HepG2 (cell line): ENCODE data around the gene GON7. TPM values are rescaled to one million over a fixed set of nuclear protein-coding genes. Genes with fewer than 3 reads are reported as not detected.

Experiments used
- BRCA1 ChIP-seq: sonication (generic); formaldehyde crosslinking; IDR thresholded peaks from 2 replicates; pipeline ENCODE4 v1.4.0; 2020; ENCODE audit warnings: missing genetic modification reagents
- FOSL1 ChIP-seq: sonication (generic); formaldehyde crosslinking; IDR thresholded peaks from 2 replicates; pipeline ENCODE4 v1.9.0; 2021; ENCODE audit warnings: missing genetic modification reagents, borderline replicate concordance
- HMGXB4 ChIP-seq, 2 experiments: sonication (generic) in 1 of 2; formaldehyde crosslinking in 1 of 2; IDR thresholded peaks; 2 replicates each; pipeline versions ENCODE4 v1.4.0 to v1.6.1; 2018 to 2020; ENCODE audit warnings: missing genetic modification reagents in 2 of 2, borderline replicate concordance in 1 of 2, low read depth in 1 of 2, mild to moderate bottlenecking in 1 of 2, missing biosample characterization in 1 of 2
- SPEN ChIP-seq: sonication (generic); formaldehyde crosslinking; IDR thresholded peaks from 2 replicates; pipeline ENCODE4 v1.5.1; 2020; ENCODE audit warnings: low read depth, mild to moderate bottlenecking, missing genetic modification reagents
- TAF1 ChIP-seq: sonication (generic); formaldehyde crosslinking; IDR thresholded peaks from 2 replicates; pipeline ENCODE4 v1.4.0; 2020; ENCODE audit warnings: missing genetic modification reagents
- TP53 ChIP-seq: sonication (generic); formaldehyde crosslinking; conservative IDR thresholded peaks from 2 replicates; pipeline ENCODE4 v1.4.0; 2020; ENCODE audit warnings: missing genetic modification reagents
- U2AF1 ChIP-seq: fragments of 200-400 bp; formaldehyde crosslinking; optimal IDR thresholded peaks from 2 replicates; pipeline ENCODE3; 2017; ENCODE audit warnings: mild to moderate bottlenecking, low read depth, low read length
- YY1 ChIP-seq: IDR thresholded peaks from 2 replicates; pipeline ENCODE4 v1.6.1; 2011; ENCODE audit warnings: low read length, low read depth, moderate library complexity, mild to moderate bottlenecking; ENCODE audit not compliant: insufficient read depth, insufficient replicate concordance
- ZNF143 ChIP-seq: sonication (generic); formaldehyde crosslinking; IDR thresholded peaks from 2 replicates; pipeline ENCODE4 v1.4.0; 2020; ENCODE audit warnings: missing genetic modification reagents
- ZNF281 ChIP-seq: sonication (generic); formaldehyde crosslinking; IDR thresholded peaks from 2 replicates; pipeline ENCODE4 v1.4.0; 2020; ENCODE audit warnings: missing genetic modification reagents, borderline replicate concordance
- polyA plus RNA-seq, 8 experiments: library from polyadenylated mRNA; depleted of rRNA in 3 of 8; stranded (reverse) in 7 of 8; unstranded in 1 of 8; fragments of >200 nt; fragmentation: Illumina TruSeq in 4 of 8; extraction: Trizol in 4 of 8; gene quantifications; 2 replicates each; pipeline versions ENCODE4 v1.2.1 to v1.2.3, GENCODE V29; 2011 to 2016; ENCODE audit warnings: low read depth in 4 of 8, missing spikeins in 1 of 8, mixed read lengths in 1 of 8; ENCODE audit not compliant: insufficient read depth in 1 of 8
- total RNA-seq, 5 experiments: library from RNA; depleted of rRNA; stranded (reverse); fragments of >200 nt; fragmentation: Illumina TruSeq; extraction: Trizol; gene quantifications; 2 replicates each; pipeline ENCODE4 v1.2.3, GENCODE V29; 2016; ENCODE audit warnings: low read depth in 1 of 5
- TF ChIP-seq, protein P1 (sequence below): sonication (generic); formaldehyde crosslinking; conservative IDR thresholded peaks from 2 replicates; pipeline ENCODE4 v1.4.0; 2020; ENCODE audit warnings: mild to moderate bottlenecking, missing genetic modification reagents, moderate library complexity
- TF ChIP-seq, protein P2 (sequence below): sonication (generic); formaldehyde crosslinking; IDR thresholded peaks from 2 replicates; pipeline ENCODE4 v1.5.1; 2020; ENCODE audit warnings: mild to moderate bottlenecking, missing genetic modification reagents

The GON7 gene
- total and polyA plus RNA-seq, 2 of the 13 experiments (the other 11 are each of a cell fraction or from before 2014, with no cell fraction given): 11.9 to 28.0 TPM

GRCh38 chr14:93184391-93185348 lies 22.2 kb downstream of the GON7 start, which contains the start of the genes LYSET and MOAP1 (continued):
- TF ChIP-seq, protein P1, sequence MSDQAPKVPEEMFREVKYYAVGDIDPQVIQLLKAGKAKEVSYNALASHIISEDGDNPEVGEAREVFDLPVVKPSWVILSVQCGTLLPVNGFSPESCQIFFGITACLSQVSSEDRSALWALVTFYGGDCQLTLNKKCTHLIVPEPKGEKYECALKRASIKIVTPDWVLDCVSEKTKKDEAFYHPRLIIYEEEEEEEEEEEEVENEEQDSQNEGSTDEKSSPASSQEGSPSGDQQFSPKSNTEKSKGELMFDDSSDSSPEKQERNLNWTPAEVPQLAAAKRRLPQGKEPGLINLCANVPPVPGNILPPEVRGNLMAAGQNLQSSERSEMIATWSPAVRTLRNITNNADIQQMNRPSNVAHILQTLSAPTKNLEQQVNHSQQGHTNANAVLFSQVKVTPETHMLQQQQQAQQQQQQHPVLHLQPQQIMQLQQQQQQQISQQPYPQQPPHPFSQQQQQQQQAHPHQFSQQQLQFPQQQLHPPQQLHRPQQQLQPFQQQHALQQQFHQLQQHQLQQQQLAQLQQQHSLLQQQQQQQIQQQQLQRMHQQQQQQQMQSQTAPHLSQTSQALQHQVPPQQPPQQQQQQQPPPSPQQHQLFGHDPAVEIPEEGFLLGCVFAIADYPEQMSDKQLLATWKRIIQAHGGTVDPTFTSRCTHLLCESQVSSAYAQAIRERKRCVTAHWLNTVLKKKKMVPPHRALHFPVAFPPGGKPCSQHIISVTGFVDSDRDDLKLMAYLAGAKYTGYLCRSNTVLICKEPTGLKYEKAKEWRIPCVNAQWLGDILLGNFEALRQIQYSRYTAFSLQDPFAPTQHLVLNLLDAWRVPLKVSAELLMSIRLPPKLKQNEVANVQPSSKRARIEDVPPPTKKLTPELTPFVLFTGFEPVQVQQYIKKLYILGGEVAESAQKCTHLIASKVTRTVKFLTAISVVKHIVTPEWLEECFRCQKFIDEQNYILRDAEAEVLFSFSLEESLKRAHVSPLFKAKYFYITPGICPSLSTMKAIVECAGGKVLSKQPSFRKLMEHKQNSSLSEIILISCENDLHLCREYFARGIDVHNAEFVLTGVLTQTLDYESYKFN (CRISPR knock-in tag): peak; percentile 62
- TF ChIP-seq, protein P2, sequence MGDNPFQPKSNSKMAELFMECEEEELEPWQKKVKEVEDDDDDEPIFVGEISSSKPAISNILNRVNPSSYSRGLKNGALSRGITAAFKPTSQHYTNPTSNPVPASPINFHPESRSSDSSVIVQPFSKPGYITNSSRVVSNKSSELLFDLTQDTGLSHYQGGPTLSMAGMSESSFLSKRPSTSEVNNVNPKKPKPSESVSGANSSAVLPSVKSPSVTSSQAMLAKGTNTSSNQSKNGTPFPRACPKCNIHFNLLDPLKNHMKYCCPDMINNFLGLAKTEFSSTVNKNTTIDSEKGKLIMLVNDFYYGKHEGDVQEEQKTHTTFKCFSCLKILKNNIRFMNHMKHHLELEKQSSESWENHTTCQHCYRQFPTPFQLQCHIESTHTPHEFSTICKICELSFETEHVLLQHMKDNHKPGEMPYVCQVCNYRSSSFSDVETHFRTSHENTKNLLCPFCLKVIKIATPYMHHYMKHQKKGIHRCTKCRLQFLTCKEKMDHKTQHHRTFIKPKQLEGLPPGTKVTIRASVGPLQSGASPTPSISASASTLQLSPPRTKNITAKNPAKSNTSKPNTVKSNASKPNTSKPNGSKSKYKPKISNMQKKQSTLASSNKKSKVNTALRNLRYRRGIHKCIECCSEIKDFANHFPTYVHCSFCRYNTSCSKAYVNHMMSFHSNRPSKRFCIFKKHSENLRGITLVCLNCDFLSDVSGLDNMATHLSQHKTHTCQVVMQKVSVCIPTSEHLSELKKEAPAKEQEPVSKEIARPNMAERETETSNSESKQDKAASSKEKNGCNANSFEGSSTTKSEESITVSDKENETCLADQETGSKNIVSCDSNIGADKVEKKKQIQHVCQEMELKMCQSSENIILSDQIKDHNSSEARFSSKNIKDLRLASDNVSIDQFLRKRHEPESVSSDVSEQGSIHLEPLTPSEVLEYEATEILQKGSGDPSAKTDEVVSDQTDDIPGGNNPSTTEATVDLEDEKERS: peak; percentile 70; the same call in 1 of the 2 replicates
- TF ChIP-seq TAF1 (CRISPR knock-in tag) (peak; percentile 83), U2AF1 (no peak), FOSL1 (CRISPR knock-in tag) (no peak), ZNF281 (CRISPR knock-in tag) (peak; percentile 90), HMGXB4 (CRISPR knock-in tag; IDR thresholded peaks at IDR 0.05; ENCODE audit: borderline replicate concordance in 1 of 2, low read depth in 1 of 2) (peak; percentile 23 to 93; a peak in 3 of 4 replicates), TP53 (CRISPR knock-in tag) (peak; percentile 78; the same call in 1 of the 2 replicates), BRCA1 (no peak), ZNF143 (CRISPR knock-in tag) (peak; percentile 16; the same call in 1 of the 2 replicates), SPEN (peak; percentile 82), YY1 (peak; percentile 22)
